Stimulated activated CD8-positive, alpha-beta memory T cell treated with anti-CD3 and anti-CD28 coated beads, Interleukin-7, amount 100 ng/mL, for 1 hour (primary cell): ENCODE measurements around the gene SOS1.
"Not testable (repeated sequence)": the region's sequence is repeated elsewhere in the genome, so short reads cannot be mapped to it uniquely, and the experiment has no call there.

Experiments used
- DNase-seq, 2 donors: peaks; one replicate each; pipeline ENCODE4 v3.0.0-alpha.2; 2020; ENCODE audit warnings: low read depth in 2 of 2

The SOS1 gene

DNA sequence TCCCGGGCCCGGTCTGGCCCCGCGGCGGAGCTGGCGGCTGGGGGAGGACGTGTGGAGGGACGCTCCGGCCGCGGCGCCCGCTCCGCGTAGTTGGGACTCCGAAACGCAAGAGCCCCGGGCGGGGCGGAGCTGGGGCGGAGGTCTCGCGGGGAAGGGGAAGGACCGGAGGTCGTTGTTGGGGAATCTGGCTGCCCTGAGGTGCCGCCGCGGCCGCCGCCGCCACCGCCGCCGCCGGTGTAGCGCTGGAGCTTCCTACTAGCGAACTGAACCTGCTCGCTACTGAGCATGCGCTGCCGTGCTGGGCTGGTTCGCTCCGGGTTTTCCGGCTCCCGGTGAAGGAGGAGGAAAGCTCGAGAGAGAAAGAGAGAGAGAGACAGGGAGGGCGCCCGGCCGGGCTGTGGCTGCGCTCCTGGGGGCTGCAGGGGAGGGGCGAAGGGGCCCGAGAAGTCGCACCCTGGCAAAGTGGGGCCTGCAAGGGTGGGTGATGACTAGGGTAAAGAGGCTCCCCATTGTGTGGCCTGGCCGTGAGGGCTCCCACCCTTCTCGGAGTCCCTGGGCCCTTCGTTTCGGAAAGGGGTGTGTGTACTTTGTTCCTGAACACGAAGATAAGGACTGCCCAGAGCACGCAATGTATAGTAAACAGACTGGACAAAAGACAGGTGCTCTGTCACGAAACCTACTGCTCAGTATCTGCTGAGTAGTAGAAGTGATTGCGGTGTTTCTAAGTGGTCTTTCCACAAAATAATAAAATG is at the start of gene SOS1:
Gene SOS1 (minus strand): TSS at position 281 of the 752 bp plus-strand sequence. CDS start 629 bp downstream, outside the sequence.
- peak; percentile 77 to 87 for DNase-seq

DNA sequence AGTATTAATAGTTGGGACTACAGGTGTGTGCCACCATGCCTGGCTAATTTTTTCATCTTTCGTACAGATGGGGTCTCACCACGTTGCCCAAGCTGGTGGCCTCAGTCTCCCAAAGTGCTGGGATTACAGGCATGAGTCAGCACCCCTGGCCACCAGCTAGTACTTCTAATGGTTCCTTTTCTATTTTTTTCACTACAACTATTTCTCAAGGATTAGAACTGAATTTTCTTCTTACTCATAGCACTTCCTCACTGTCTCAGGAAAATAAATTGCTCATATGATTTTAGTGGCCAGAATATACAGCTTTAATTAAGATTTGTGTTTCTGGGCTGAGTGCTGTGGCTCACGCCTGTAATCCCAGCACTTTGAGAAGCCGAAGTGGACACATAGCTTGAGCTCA is 43.2 kb upstream of the SOS1 start:
- no peak for DNase-seq

GRCh38 chr2:39160982-39161381 is 40.1 kb upstream of the SOS1 start:
- no peak for DNase-seq

- DNase-seq = no peak
Observed at GRCh38 chr2:39159283-39159682, 38.4 kb upstream of the SOS1 start.

DNA sequence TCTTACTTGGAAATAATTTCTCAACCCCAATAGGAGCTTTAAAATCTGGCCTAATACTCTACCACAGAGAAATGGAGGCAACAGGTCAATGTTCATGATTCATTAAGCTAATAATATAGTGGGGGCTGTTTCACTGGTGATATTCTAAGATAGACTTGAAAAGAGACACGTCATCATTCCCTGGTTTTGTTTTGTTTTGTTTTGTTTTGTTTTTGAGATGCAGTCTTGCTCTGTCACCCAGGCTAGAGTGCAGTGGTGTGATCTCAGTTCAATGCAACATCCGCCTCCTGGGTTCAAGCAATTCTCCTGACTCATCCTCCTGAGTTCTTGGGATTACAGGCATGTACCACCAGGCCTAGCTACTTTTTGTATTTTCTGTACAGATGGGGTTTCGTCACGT is 37.5 kb upstream of the SOS1 start:
- no peak for DNase-seq

GRCh38 chr2:39156846-39157245 is 36.0 kb upstream of the SOS1 start:
- no peak for DNase-seq

- DNase-seq = no peak
Observed at GRCh38 chr2:39156107-39156506, 35.3 kb upstream of the SOS1 start.

DNA sequence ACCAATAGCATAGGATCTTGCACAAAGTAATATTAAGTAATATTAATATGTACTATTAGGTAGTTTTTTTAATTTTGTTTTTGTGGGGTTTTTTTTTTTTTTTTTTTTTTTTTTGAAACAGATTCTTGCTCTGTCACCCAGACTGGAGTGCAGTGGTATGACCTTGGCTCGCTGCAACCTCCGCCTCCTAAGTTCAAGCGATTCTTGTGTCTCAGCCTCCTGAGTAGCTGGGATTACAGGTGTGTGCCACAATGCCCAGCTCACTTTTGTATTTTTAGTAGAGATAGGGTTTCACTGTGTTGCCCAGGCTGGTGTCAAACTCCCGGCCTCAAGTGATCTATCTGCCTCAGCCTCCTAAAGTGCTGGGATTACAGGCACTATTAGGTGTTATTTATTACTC is 34.7 kb upstream of the SOS1 start:
- DNase-seq = not testable (repeated sequence)

DNA sequence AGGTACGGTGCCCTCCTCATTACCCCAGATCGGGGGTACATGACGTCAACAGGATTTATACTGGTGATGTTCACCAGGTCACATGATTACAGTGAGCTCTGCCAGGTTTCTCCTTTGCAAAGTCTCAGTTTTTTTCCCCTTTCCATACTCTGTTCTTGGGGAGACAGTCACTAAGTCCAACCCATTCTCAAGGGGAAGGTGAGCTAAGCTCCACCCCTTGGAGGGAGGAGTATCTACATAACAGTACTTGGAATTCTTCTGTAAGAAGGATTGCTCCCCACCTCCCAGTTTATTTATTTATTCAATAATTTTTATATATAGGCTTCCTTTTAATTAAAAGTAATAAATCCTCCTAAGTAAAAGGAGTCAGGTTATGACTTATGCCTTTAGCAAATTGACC is 34.1 kb upstream of the SOS1 start:
- DNase-seq = no peak

DNA sequence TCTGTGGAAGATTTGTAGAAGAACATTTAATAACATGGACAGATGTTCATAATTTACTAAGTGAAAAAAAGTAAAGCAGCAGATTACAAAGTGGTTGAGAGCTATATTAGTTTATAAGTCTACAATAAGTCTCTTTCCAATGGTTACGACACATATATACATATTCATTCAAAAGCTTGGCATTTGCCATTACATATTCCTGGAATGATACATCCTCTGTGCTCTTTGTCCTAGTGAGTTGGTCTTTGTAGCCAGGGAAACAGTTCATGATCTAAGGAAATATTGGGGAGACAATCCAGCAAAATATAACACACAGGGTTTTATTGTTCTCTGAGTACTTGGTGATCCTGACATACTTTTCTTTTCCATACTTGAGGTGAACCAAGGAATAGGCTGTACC is 32.5 kb upstream of the SOS1 start:
- no peak for DNase-seq

DNA sequence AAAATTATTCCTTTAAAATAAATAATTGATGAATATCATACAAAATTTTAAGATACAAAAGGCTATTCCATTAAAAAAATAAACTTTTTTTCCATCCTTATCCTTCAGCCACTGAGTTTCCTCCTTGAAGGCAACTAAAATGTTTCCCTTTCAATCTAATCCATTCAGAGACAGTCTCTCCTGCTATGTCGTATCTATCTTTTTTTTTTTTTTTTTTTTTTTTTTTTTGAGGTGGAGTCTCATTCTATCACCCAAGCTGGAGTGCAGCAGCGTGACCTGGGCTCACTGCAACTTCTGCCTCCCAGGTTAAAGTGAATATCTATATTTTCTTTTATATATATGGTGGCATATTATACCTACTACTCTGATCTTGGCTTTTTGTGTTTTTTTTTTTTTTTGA is 31.7 kb upstream of the SOS1 start:
- DNase-seq = no peak

DNA sequence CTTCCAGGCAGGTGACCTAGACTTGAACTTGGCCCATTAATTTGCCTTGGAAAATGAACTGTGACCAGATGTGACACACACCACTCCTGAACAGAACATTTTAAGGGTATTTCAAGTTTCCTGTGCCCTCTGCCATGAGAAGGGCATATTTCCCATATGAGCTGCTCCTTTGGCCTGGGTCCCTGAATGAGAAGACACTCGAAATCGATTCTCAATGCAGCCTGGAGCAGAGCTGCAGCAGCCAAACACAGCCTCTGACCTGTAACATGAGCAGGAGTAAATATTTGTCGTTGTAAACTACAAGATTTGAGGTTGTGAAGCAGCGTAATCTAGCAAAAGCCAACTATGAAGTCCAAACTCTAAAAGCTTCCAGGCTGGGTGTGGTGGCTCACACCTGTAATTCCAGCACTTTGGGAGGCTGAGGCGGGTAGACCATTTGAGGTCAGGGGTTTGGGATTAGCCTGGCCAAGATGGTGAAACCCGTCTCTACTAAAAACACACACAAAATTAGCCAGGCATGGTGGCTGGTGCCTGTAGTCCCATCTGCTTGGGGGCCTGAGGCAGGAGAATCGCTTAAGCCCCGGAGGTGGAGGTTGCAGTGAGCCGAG is 30.1 kb upstream of the SOS1 start:
- no peak for DNase-seq

DNA sequence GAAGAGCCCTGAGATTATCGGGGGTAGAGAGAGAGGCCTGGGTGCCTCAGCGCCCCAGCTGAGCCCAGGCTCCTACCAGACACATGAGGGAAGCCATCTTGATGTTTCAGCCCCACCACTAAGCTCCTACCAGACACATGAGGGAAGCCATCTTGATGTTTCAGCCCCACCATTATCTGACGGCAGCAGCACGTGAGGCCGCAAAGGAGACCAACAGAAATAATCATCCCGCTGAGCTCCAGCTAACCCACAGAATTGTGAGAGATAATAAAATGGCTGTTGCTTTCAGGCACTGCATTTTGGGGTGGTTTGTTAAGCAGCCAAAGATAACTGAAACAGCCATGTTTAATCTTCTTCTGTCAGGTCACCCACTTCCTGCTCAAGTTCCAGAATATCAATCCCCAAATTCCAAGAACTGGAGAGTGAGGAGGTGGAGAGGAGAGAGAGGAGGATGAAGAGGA is 29.3 kb upstream of the SOS1 start:
- DNase-seq = no peak

DNA sequence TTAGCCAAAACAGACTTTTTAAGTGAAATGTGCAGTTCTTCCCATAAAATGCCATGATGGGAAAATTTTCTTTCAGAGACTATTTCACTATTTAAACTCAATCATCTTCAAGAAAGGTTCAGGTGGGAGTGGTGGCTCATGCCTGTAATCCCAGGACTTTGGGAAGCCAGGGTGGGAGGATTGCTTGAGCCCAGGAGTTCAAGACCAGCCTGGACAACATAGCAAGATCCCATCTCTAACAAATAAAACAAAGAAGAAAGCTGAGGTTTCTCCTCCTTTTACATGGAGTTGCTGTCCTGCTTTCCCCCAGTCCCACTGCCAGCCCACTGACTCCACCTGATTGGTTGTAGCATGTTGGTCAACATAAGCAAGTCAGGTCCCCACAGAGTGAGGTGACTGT is 25.8 kb upstream of the SOS1 start:
- no peak for DNase-seq

DNA sequence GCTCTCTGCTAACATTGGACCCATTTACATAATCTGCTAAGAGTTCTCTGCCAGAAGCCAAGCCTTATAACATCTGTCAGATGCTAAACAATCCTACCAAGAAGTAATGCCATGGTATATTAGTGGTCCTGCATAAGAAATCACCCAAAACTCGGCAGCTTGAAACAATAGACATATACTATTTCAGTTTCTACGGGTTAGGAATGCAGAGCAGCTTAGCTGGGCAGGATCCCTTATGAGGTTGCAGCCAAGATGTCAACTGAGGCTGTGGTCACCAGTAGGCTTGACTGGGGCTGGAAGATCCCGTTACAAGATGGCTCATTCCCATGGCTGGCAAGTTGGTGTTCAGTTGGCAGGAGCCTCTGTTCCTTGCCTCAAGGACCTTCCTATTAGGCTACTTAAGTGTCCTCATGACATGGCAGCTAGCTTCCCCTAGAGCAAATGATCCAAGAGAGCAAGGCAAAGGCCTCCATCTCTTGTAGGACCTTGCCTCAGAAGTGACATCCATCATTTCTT is 25.1 kb upstream of the SOS1 start:
- DNase-seq = no peak

GRCh38 chr2:39144416-39144815 is 23.6 kb upstream of the SOS1 start:
- no peak for DNase-seq

DNA sequence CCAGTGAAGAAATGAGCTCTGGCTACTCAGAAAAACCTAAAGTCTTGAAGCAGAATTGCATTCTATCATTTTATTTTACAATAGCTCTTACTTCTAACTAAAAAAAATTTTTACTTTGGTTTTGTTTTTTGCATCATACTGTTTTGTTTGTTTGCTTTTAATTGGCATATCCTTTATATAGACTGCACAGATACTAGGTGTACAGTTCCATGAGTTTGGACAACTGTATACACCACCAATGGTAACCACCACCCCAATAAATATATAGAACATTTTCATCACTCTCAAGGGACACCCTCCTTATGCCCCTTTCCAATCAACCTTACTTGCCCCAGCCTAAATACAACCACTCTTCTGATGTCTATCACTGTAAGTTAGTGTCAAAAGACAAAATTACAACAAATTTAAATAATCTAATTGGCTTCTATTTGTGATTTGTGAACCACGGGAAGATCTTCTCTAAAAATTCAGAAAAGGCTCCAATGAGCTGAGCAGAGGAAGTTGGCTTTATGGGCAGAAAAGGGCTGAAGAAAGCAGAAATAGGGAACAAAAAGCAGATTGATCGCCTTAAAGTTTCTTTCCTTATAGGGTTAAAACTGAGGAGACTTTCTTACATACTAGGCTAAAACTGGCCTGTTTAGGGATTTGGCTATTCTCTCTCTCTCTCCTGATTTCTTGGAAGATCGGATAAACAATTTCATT is 22.2 kb upstream of the SOS1 start:
- DNase-seq = no peak

DNA sequence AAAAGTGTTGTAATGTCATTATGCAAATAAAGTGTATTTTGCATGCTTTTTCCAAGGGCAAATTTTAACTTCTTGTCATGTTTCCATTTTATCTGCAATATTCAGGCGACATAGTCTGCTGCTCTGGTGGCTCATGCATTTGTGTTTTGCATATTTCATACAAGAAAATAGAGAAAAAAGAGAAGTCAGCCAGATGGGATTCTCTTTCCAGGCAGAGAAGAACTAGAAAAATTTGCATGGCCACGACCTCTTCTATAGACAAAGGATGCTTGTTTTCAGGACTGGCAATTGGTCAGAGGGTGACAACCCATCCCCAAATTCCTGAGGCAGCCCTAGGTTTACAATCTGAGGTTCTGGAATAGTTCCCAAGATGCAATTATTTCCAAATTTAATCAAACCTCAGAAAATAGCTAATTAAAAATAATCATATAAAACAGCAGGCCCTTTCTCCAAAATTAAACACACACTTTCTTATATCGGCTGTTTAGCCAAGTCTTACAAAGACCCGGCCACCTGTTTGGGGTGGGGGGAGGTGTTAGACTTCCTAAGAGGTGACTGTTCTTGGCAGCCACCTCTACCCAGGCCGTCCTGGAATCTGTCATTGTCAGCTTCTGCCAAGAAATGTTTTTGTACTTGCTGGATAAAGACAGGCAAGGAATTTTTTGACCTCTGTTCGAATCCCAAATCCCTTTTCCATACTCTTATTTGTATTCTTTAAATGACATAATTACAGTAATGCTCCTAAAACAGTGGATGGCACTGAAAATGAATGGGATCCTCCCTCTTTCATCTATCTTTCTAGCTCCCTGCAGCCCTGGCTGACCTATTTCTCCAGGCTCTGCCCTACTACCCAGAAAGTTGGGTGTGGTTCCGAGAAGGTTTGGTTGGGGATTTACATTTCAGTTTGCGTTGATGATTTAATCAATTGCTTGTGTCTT is 20.8 kb upstream of the SOS1 start:
- DNase-seq = no peak

DNA sequence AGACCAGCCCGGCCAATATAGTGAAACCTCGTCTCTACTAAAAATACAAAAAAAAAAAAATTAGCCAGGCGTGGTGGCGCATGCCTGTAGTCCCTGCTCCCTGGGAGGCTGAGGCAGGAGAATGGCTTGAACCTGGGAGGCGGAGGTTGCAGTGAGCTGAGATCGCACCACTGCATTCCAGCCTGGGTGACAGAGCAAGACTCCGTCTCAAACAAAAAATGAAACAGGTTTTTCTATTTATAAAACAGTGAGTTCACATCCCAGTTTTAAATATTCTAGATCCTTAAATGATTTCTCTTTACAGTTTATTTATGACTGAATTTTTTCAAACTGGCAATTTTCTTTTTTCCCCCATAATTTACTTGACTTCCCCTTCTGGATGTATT is 20.1 kb upstream of the SOS1 start:
- not testable (repeated sequence) for DNase-seq

DNA sequence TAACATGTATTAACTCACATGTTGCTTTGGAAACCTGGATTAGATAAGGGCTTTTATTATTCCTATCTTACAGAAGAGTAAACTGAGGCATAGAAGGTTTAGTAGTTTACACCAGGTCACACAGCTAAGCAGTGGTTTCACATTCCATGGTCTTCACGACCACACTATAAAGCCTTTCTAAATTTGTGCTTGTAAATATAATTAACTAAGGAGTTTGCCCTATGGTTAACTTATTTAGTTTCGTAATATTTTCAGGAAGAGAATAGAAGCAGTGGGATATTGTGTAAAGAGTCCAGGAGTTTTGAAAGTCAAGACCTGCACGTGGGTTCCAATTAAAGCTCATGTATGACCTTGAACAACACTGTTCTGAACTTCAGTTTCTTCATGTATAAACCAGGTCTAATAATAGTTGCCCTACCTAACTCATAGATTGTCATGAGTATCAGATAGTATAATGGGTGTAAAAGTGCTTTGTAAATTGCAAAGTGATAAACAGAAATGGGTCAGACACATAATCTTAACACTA is 19.5 kb upstream of the SOS1 start:
- no peak for DNase-seq

DNA sequence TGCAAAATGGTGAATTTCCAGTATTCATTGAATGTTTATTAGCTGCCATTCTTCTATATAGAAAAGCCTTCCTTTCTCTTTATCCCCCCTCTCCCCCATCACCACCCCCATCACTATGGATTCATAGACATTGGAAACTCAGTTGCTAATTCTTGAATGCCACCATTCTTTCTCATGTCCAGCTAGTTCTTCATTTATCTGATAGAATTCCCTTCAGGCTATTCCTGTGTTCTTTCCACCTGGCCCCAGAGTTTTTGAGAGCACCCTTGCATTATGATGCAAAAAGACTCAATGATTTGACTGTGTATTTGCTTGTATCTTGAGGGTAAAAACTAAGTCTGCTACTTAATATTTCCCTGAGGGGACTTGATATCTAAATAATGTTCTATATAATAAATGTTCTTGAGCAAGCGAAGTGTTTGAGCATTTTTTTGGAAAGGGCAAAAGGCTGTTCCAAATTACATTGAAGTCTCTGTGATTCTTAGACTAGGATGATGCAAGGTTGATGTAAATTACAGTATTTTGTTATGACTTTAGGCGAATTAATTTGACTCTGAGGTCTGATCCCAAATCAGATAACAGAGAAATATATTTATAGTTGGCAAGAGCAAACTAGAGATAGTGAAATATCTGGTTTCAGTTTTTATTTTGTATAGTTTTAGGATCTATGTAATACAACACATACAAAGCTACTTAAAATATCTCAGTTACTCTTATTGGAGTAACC is 18.8 kb upstream of the SOS1 start:
- no peak for DNase-seq
